Brain microvascular endothelial cell (primary cell): ENCODE data around the gene MED13.

Experiments
- DNase-seq: peaks from one replicate; pipeline ENCODE4 v3.0.0-alpha.2; 2020
- H3K27ac ChIP-seq: fragments of 250-450 bp; sonication (Bioruptor Pico); 2 replicates; pipeline ENCODE4 v1.5.1; 2020; ENCODE audit warnings: mild to moderate bottlenecking, moderate library complexity
- H3K27me3 ChIP-seq: fragments of 250-450 bp; sonication (Bioruptor Pico); replicated peaks from 2 replicates; pipeline ENCODE4 v1.5.1; 2020; ENCODE audit warnings: mild to moderate bottlenecking
- H3K36me3 ChIP-seq: fragments of 250-450 bp; sonication (Bioruptor Pico); replicated peaks from 2 replicates; pipeline ENCODE4 v1.5.1; 2020; ENCODE audit warnings: mild to moderate bottlenecking
- H3K4me3 ChIP-seq: 2 replicates; pipeline ENCODE4 v1.5.1; 2011; ENCODE audit warnings: low read depth, mild to moderate bottlenecking, control low read depth, low read length, moderate library complexity
- CTCF ChIP-seq: IDR thresholded peaks from 2 replicates; pipeline ENCODE4 v1.5.1; 2011; ENCODE audit warnings: low read depth, mild to moderate bottlenecking, moderate library complexity, low read length, control low read depth, inconsistent platforms; ENCODE audit errors: missing control alignments
- in situ Hi-C: cut with HindIII; loops from 2 replicates; pipeline ENCODE4 v1.10.0; 2017; ENCODE audit warnings: low sequenced_read_pairs, low pct_ligation_motif_present

MED13 gene

GRCh38 chr17:62085511-62086408 lies 20.7 kb upstream of the MED13 start:
- no peak overlapping the region for H3K27ac ChIP-seq
- no peaks in the 10 kb centered on the region for H3K36me3 ChIP-seq
- DNase-seq, result no peak
- no peak for TF ChIP-seq CTCF
- in situ Hi-C loops, result no loop called here
- H3K4me3 ChIP-seq, result no peak overlapping the region
- no peaks in the 10 kb centered on the region for H3K27me3 ChIP-seq

DNA sequence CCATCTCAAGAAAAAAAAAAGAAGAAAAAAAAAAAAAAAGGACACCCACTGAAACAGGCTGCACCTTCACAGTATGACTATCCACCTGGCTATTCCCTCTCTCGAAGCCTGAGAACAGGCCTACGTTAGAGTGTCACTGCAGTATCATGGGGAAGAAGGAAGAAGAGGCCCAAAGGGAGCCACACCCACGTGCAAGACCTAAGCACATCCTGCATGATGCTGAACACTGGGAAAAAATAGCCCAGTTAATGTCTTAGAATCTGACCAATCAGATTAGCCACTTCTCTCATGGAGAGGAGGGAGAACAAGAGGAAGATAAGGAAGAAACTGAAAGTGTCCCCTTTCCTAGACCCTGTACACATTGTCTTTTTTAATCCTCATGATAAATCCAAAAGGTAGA lies 19.5 kb upstream of the MED13 start:
- Histone ChIP-seq H3K4me3 (no peak overlapping the region), H3K27ac (no peak overlapping the region), H3K36me3 (no peaks in the 10 kb centered on the region), H3K27me3 (no peaks in the 10 kb centered on the region)
- in situ Hi-C loops, result no loop called here
- DNase-seq, result no peak
- TF ChIP-seq CTCF, result no peak

GRCh38 chr17:62083651-62084050 lies 18.6 kb upstream of the MED13 start:
- no peak for DNase-seq
- H3K27ac ChIP-seq, result no peak overlapping the region
- in situ Hi-C loops, result no loop called here
- TF ChIP-seq CTCF, result no peak
- H3K36me3 ChIP-seq, result no peaks in the 10 kb centered on the region
- no peak overlapping the region for H3K4me3 ChIP-seq
- no peaks in the 10 kb centered on the region for H3K27me3 ChIP-seq

DNA sequence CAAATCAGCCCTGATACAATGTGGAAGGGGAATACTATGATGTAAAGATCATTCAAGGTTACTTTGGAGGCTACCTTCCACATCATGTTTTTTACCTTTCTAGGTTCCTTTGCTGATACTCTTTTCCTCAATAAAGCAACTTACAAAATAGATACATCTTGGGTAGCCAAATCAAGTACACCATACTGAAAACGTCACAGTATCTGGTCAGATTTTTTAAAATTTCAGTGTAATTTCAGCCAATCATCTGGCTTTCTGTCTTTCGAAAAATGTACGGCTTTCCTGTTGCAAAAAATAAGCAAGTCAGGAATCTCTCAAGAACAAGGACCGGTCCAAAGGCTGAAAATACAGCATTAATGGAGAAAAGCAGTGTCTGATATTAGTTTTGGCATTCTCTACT lies 15.6 kb upstream of the MED13 start:
- H3K27me3 ChIP-seq, result no peaks in the 10 kb centered on the region
- no peak overlapping the region for H3K4me3 ChIP-seq
- no peak overlapping the region for H3K27ac ChIP-seq
- DNase-seq, result no peak
- in situ Hi-C loops, result no loop called here
- no peaks in the 10 kb centered on the region for H3K36me3 ChIP-seq
- no peak for TF ChIP-seq CTCF

GRCh38 chr17:62078009-62078408 lies 12.9 kb upstream of the MED13 start:
- no peak for TF ChIP-seq CTCF
- no peak overlapping the region for H3K27ac ChIP-seq
- in situ Hi-C loops, result no loop called here
- no peak overlapping the region for H3K4me3 ChIP-seq
- no peaks in the 10 kb centered on the region for H3K27me3 ChIP-seq
- no peaks in the 10 kb centered on the region for H3K36me3 ChIP-seq
- no peak for DNase-seq
